Activated naive CD8-positive, alpha-beta T cell treated with anti-CD3 and anti-CD28 coated beads, Interleukin-2, amount 50 U/mL, for 16 hours (primary cell): ENCODE measurements around the gene INPP4B.
"Not testable (repeated sequence)": the region's sequence is repeated elsewhere in the genome, so short reads cannot be mapped to it uniquely, and the experiment has no call there.

Experiments
- DNase-seq: peaks from one replicate; pipeline ENCODE4 v3.0.0-alpha.2; 2020; ENCODE audit warnings: low read depth, low spot score

The INPP4B gene

DNA sequence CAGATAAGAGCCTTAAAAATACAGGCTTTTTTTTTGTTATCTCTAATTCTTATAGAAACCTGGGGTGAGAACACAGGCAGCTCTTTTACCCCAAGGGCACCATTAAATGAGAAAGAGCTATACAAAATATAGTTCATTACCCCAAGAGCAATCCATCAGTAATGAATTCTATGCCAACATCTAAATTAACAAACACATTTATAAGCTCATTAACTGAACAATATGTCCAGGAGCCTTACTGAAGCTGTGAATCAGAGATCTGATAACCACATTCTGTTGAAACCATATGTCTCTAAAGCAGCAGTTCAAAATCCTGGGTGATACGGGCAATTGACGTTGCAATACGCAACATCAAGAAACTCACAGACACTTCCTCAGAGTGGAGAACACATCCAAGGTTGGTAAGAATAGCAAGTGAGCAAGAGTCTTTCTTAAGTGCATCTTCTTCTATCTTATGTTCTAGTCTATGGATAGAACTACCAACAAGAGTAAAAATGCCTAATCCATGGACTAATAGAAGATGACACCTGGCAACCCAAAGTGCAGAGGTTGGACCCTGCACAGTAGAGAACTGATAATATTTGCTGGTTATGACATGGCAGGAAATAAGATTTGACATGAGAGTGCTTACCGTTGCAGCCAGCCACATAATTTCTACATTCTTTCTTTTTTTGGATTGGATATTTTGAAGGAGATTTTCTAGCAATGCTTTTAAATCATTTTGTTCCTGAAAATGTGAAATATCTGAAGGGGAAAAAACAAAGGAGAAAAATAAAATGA lies 760.4 kb downstream of the INPP4B start:
- no peak for DNase-seq

DNA sequence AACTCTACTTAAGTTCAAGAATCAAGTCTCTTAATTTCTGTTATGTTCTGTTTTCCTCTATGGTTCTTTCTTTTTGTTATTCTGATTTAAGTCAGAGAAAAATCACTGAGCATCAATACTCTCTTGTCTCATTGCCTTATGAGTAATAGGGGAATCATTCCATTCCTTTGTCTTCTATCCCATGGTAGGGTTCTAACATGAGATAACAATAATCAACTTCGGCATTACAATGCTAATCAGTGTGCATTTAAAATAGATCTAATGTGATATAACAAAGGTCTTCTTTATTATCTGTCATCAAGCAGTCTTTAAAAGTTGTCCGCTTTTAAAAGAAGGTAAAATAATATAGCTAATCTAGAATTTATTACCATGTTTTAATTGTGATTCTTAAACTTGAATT lies 762.8 kb downstream of the INPP4B start:
- no peak for DNase-seq

DNA sequence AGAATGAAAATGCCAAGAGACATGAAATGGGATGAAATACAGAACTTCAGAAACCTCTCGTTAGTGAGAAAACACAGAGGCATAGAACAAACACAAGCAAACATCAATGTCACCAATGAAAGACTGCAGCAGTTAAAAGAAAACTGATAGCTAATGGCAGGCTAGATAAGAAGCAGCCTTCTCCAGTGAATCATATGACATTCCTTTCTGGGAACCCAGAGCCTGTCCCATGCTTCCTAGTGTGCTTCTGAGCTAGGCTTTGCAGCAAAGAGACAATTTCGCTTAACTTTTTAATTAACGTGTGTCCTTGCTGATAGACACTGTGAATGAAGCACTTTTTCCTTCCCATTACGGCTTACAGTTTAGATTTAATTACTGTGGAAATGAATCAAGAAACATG lies 765.1 kb downstream of the INPP4B start:
- no peak for DNase-seq

DNA sequence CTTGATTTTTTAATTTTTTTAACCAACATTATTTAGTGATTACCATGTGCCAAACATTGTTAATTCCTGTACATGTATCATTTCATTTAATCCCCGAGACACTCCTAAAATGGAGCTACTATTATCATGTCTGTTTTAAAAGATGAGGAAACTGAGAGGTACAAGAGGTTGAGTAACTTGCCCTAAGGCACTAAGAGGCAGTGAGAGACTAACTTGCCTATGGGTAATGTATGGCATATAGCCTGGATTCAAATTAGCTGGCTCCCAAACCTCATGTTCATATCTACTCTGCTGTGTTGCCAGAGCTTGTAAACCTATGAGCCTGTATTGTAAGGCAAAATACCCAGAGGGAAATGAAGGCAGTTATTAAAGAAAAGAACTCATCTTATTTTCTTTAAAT lies 766.1 kb downstream of the INPP4B start:
- DNase-seq, result no peak

DNA sequence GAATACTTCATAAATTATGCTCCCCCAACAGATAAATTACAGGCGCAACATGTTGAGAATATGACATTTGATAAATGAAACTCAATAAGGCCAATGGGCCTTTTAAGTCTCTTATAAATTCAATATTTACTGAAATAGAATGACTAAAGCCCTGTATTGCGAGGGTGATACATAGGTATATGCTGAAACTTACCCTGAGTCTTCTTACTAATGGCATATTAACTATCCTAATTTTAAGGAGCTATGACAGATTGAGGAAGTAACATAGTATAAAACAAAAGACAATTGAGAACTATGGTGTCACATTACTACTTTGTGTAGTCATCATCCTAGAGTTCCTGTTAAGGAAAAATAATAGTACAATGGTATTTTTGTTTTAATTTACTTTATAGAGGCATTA lies 769.1 kb downstream of the INPP4B start:
- DNase-seq, result no peak

DNA sequence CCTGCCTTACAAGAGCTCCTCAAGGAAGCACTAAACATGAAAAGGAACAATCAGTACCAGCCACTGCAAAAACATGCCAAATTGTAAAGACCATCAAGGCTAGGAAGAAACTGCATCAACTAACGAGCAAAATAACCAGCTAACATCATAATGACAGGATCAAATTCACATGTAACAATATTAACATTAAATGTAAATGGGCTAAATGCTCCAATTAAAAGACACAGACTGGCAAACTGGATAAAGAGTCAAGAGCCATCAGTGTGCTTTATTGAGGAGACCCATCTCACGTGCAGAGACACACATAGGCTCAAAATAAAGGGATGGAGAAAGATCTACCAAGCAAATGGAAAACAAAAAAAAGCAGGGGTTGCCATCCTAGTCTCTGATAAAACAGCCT lies 777.8 kb downstream of the INPP4B start:
- DNase-seq, result not testable (repeated sequence)

DNA sequence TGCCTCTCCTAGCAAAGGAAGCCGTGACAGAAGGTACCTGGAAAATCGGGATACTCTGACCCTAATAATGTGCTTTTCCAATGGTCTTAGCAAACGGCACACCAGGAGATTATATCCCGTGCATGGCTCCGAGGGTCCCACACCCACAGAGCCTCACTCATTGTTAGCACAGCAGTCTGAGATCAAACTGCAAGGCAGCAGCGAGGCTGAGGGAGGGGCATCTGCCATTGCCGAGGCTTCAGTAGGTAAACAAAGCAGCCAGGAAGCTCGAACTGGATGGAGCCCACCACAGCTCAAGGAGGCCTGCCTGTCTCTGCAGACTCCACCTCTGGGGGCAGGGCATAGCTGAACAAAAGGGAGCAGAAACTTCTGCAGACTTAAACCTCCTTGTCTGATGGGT lies 779.5 kb downstream of the INPP4B start:
- DNase-seq, result not testable (repeated sequence)

DNA sequence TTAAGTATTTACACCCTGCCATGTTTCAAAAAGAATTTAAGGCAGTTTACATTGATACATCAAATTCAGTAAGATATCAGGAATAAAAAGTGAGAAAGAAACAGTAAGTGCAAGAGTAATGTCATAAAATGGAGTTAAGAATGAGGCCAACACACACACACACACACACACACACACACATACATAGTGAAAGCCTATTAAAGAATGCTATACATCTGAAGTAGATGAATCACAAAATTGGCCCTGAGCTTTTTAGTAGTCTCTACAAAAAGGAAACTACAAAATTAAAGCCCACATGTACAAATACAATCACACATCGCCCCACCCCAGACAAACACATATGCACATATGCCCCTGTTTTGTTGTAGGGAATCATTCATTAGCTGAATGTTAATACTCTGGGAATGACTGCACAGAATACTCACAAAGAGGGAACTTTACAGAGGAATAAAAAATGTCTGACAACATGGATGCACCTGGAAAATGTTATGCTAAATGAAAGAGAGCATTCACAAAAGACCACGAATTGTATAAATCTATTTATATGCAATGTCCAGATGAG lies 780.9 kb downstream of the INPP4B start:
- DNase-seq, result no peak

DNA sequence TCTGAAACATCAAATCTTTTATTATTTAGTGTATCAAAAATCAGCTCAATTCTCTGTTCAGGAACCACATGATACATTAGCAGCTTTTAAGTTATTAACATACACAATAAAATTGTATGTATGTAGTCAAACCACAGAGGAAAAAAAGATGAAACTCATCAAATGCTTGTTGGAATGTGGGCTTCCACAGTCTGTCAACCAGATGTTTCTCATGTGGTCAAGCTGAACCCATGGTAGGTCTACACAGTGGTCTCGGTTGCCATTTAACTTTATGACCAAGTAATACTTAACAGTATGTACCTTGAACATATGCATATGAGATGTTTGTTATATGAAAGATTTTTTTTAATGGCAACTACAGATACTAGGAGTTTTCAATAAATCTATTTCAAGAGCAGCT lies 781.9 kb downstream of the INPP4B start:
- no peak for DNase-seq

DNA sequence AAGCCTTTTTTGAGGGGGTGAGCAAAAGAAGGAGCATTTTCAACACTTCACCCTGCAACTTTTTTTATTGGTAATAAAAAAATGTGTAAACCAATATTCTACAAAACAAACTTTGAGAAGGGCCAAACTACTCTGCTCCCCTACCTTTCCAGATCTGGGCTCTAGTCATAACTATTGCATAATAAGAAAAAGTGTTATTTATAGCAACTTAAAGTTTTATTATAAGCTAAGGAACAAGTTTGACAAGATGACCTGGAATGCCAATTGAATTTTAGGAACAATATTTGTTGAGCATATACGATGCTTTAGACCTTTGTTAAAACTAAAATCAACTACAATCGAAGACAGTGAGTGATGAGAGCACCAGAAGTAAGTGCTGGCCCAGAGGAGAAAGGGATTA lies 800.1 kb downstream of the INPP4B start:
- DNase-seq, result no peak

DNA sequence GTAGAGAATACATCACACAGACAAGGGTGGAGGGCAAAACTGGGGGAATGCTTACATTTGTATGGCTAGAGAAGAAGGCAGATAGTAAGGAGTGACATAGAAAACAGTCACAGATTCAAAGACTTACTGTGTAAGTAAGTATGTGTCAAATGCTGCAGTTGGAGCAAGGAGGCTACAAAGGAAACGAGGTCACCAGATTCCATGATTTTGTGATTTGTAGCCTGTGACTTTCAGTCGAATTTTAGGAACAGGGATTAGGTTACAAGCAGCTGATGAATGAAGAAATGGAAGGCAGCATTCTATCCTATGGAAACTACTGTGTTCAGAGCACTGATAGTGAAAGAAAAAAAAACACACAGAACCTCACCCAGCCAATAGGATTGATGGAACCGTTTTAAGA lies 801.8 kb downstream of the INPP4B start:
- DNase-seq, result no peak

DNA sequence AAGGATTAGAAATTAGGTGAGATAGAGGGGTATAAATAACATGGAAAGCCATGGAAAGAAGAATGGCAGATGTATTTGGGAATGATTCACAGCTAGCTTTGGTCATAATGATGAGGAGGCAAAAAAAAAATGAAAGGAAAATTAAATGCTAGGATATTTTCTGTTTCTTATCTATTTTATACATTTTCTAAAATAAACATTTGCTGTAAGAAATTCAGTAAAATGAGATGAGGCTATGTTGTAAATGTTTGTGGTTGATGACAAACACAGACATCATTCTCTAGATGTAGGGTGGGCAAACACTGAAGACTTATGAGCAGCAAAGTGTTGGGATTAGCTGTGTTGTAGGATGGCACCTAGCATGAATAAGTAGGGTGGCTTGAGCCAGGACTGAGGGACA lies 802.6 kb downstream of the INPP4B start:
- no peak for DNase-seq

DNA sequence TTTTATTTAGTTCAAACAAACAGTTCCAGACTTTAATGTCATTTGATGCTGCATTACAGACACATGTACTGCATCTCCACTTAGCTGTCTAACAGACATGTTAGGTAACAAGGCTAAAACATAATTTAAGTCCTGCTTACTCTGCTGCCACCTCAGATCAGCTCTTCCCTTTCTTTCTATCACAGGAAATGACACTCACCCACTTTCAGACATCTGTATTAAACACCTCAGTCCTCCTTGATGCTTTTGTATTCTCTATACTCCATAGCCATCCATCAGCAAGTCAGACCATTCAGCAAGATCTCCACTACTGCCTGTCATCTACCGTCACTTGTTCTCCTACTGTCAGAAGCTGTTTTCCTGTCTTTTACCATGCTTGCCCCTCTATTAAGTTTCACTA lies 804.3 kb downstream of the INPP4B start:
- DNase-seq, result no peak

DNA sequence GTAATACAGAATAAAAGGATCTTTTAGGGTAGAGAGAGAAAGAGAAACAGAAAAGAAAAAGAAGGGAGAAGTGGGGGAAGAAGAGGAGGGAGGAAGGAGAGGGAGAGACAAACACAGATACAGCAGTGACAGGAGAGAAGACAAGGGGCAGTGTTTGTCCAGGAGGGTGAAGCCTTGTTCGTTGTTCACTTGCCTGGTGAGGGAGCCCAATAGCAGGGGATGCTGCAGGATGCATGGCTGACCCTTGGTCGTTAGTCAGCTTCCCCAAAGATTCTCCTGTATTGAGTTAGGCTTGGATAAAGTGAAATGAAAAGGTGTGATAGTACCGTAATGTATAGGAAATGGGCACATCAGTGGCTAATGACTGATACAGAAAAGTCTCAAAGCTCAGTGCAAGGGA lies 806.1 kb downstream of the INPP4B start:
- no peak for DNase-seq

DNA sequence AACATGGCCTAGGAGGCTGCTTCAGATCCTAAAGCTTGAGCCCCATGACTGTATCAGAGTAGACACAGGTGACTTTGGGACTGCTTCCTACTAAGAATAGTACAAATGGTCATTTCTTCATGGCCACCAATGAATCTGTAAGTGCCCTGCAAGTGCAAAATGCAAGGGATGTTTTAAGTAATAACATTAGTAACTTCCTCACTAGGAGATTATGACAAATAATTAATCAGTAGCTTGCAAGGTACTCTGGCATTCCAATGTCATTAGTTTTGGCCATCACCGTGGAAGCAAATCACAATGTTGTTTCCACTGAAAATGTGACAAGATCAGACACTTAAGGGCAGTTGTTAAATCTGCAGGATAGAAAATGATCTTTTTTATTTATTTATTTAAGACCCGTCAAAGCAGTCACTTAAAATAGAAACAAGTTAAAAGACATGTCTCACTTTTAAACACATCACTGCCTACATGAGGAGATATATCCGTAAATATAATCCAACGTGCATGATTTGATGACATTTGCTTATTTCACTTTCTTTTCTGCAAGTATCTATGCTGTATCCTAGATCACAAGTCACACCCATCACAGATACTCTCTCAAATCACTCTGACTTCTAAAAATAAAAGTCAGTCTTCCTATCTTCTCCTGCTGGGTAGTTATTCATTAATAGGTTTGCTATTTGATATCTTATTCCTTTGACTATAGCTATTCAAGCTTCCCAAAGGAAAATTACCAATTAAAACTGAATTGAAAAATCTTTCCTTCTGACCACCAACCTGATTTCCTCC lies 809.1 kb downstream of the INPP4B start:
- DNase-seq, result no peak

DNA sequence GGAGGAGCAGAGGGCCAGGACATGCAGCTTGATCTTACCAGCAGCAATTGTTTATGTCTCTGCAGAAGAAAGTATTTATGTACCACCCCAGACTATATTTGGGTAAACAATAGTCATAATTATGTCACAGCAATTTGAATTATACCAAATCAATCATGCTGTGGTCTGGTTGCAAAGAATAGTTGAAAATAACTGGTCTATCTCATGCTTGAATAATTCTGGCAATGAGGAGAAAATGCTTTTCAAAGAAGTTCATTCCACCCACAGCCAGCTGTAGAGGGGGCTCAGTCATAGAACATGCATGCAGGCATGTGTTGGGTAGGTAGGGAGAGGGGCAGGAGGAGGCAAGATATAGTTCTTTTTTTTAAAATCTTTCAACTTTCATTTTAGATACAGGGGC lies 810.5 kb downstream of the INPP4B start:
- DNase-seq, result no peak

DNA sequence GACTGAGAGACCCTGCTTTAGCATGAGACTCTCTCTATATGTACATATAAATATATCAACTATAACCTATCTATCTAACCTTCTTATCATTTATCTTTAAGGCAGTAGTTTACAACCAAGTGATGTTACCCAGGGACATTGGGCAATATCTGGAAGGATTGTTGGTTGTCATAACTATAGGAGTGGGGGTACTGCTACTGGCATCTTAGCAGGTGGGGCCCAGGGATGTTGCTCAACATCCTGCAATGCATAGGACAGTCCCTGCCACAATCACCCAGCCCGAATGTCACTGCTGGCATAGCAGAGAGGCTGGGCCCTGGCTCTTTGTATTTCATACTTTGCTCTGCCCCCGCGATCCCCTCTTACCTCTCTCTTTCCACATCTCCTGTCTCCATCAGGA lies 812.0 kb downstream of the INPP4B start:
- no peak for DNase-seq

DNA sequence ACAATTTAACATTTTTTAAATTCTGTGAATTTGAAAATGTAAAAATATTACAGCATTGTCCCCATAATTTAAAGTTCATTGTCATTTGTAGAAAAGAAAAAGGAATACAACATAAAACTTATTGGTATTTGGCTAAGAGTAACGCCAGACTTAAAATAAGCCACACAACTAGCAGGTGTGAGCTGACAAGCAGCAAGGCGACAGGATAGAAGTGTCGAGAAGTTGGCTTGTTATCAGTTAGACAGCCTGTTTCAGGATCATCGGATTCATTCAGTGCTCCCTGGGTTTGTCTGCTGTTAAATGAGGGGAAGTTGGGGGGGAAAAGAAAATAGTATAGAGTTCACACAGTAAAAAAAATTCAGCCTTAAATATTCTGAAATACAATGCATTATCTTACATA lies 816.1 kb downstream of the INPP4B start:
- DNase-seq, result no peak

DNA sequence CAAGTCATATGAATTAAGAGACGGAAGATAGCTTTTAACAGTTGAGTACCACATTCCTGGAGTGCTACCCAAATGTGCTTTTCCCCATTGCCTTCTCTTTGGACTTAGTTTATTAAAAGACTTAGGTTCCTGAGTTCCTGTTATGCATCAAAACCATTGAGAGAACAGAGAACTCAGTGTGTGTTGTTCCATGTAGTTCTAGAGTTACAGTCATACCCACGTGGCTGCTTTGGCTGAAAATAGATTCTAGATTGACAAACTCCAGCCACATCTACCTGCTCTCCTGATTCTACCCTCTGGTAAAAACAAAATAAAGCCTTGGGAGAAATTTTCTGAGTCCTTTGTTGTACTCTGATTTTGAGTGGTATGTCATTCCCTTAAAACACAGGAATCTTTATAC lies 824.3 kb downstream of the INPP4B start:
- DNase-seq, result no peak

DNA sequence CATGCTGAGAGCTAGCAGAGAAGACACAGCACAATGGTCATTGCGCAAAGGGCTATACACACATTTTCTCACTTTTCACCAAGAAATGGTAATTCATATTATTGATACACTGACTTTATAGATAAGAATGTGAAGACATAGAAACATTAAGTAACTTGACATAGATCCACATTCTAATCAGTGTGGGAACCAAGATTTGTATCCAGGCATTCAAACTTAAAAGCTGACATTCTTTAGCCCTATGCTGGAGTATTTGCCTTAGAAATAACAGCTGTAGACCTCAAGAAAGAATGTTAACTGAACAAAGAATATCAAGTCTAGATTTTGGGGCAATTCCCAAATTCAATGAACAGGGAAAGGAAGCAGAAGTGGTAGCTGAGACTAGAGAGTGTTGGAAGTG lies 824.9 kb downstream of the INPP4B start:
- no peak for DNase-seq

DNA sequence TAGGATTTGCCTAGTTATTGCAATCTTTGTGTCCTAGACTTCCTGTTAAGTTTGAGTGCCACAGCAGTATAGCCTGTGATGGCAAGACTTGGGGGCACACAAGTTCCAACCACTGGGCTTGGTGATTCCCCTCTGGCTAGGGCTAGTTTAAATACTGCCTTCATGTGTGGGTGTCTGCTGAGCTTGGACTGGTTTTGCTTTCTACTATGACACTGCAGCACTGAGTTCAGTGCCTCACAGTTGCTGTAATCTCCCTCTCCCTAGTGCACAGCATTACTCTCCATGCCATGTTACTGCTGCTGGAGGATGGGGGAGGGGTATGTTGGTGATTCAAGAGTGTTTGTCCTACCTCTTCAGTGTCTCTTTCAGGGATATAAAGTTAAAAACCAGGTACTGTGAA lies 830.1 kb downstream of the INPP4B start:
- no peak for DNase-seq

DNA sequence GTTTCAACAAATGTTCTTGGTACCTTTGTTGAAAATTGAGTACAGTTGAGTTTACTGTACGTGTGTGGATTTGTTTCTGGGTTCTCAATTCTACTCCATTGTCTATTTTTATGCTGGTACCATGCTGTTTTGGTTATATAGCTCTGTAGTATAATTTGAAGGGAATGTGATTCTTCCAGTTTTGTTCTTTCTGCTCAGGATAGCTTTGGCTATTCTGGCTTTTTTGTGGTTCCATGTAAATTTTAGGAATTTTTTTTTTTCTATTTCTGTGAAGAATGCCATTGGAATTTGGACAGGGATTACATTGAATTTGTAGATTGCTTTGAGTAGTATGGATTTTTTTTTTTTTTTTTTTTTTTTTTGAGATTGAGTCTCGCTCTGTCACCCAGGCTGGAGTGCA lies 836.4 kb downstream of the INPP4B start:
- DNase-seq, result no peak

DNA sequence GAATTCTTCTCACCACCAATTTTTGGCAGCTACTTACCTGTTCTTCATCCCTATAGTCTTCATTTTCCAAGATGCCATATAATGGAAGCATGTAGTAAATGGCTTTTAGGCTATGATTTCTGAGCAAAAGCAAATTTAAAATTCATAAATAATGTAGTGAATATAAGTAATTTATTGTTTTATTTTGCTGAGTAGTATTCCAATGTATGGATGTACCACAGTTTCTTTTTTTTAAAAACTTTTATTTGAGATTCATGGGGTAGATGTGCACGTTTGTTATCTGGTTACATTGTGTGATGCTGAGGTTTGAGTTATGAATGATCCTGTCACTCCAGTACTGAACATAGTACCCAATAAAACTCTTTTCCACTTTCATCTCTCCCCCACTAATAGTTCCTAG lies 840.6 kb downstream of the INPP4B start:
- DNase-seq, result no peak
